Retinal pigment epithelial cell (primary cell): ENCODE measurements around the gene WWOX.

Experiments
- DNase-seq: peaks from one replicate; pipeline ENCODE4 v3.0.0-alpha.2; 2010; ENCODE audit warnings: low read depth
- H3K4me3 ChIP-seq: 2 replicates; pipeline ENCODE4 v1.5.1; 2011; ENCODE audit warnings: mild to moderate bottlenecking, low read length, control low read depth, moderate library complexity
- TF ChIP-seq, protein P1 (sequence below): conservative IDR thresholded peaks from 2 replicates; pipeline ENCODE4 v1.5.1; 2011; ENCODE audit warnings: low read depth, low read length, control low read depth, inconsistent platforms

WWOX gene

DNA sequence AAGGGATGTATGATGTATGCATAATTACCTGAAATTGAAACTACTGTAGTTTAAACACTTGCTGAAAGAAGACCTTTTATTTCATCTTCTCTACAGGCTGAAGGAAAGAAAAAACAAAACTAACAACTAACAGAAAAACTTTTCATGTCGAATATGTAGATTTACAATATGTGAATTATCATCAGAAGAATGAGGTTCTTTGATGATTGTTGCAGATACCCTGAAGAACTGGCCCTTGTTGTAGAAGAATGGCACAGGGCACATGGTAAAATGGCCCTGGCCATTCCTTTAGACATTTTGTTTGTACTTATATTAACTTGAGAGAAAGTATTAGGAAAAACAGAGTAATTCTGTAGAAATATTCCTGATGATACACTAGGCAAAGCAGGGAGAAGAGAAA lies 1057.3 kb downstream of the WWOX start:
- no peak overlapping the region for H3K4me3 ChIP-seq
- TF ChIP-seq, protein P1, sequence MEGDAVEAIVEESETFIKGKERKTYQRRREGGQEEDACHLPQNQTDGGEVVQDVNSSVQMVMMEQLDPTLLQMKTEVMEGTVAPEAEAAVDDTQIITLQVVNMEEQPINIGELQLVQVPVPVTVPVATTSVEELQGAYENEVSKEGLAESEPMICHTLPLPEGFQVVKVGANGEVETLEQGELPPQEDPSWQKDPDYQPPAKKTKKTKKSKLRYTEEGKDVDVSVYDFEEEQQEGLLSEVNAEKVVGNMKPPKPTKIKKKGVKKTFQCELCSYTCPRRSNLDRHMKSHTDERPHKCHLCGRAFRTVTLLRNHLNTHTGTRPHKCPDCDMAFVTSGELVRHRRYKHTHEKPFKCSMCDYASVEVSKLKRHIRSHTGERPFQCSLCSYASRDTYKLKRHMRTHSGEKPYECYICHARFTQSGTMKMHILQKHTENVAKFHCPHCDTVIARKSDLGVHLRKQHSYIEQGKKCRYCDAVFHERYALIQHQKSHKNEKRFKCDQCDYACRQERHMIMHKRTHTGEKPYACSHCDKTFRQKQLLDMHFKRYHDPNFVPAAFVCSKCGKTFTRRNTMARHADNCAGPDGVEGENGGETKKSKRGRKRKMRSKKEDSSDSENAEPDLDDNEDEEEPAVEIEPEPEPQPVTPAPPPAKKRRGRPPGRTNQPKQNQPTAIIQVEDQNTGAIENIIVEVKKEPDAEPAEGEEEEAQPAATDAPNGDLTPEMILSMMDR = no peak
- no peak for DNase-seq

DNA sequence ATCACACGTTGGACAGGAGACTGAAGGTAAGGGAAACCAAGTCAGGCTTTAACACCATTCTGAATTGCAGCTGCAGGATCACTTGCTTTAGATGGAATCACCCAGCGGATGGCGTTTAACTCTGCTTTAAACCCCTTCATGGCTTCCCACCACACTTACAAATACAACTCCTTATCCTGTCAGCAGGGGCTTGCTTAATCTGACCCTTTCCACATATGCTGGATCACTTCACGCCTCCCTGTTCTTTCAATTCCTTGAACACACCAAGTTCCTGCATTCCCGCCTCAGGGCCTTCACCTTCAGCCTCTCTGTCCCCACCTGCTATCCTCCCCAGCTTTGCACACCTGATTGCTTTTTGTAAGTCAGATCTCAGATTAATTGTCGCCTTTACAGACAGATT lies 1058.9 kb downstream of the WWOX start:
- TF ChIP-seq, protein P1 = no peak
- H3K4me3 ChIP-seq = no peak overlapping the region
- no peak for DNase-seq

DNA sequence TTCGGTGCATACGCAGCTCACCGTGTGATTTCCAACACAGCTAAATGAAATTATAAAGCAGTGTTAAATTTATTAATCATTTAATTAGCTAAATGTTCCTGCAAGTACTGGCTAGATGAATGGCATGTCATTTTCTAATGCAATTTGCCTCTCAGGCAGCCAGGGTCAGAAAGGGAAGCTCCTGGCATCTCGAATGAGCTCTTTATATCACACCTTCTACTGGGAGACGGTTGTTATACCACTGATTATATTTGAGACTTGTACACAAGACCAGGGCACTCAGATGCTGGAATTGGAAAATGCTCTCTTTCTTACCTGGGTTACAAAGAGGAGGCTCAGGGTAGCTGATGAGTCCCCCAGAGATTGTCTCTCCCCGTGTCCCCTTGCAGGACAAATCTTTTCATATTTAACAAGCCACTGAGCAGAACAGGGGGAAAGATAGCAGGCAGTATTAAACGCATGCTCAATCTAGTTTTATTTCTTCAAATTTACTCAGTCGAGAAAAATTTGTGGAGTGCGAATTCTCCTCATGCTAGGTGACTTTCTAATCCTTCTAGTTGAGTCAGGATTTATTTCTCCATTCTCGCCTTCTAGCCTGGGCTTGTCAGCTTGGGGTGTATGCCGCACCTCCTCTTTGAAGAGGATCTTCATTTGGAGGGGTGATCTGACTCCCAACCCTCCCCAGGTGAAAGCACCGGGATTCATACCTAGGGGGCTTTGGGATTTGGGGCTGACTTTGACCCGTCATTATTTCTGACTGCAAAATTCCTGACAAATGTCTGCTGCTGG lies 1060.0 kb downstream of the WWOX start:
- TF ChIP-seq, protein P1 = no peak
- H3K4me3 ChIP-seq = no peak overlapping the region
- no peak for DNase-seq

DNA sequence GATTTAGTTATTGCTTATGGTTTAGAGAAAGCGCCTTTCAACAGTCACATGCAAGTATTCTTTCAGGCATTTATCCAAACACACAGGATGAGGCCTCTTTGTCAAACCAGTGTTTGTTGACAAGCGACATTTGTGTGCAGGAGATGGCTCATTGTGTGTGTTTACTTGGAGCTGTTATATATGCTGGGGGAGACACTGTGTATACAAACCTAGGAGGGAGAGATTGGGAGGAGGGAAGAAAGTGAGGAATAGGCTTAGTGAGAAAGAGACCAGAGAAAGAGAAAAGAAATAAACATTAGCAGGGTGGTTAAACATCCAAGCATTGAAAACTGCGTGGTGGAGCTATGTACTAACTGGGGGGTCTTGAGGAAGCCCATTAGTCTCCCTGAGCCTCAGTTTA lies 1063.5 kb downstream of the WWOX start:
- H3K4me3 ChIP-seq = no peak overlapping the region
- no peak for DNase-seq
- TF ChIP-seq, protein P1 = no peak

DNA sequence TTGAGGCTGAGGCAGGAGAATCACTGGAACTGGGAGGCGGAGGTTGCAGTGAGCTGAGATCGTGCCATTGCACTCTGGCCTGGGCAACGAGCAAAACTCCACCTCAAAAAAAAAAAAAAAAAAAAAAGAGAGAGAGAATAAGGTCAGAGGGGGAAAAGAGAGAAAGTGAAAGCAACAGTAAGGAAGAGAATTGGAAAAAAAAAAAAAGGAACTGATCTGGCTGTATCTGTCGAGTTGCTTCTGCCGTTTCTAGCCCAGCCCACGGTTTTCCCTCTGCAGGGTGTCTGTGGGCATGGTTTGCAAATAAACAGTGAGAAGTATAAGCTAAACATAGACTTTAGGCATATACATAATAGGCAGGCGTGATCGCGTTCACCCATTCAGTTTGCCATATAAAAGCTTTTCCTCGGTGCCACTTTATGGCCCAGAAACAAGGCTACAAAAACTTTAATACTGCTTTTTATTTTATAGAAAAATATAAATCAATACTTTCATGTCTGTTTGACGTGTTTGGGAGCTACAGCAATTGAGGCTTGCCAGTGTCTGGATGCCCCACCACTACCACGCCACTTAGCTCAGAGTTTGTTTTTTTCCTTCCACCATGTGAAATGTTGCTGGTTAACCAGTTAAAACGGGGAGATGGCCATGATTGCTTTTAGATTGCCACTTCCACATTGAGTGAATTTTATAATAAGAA lies 1064.4 kb downstream of the WWOX start:
- DNase-seq = no peak
- TF ChIP-seq, protein P1 = no peak

DNA sequence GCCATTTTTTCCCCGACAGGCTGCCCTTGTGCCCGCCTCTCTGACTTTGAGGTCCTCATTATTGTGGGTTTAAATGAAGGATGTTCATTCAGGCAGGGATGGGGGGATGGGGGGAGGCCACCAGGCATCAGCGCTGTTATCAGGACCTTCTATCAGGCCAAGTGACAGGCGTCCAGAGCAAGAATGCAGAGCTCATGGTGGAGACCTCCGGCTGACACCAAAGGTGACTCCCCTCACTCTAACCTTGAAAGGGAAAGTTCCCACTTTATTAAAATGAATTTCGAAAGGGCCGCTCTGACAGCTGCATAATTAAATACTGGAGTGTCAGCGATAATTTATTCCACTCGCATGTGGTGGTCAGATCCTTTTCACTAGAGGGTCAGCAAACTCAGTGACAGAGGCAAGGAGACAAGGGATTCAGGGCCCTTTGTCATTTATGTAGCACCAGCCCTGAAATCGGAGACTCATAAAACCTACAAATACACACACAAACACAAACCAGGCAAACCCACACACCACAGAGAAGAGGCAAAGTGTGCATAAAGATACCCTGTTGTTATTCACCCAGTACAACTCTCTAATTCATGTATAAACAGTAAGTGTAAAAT lies 1065.0 kb downstream of the WWOX start:
- H3K4me3 ChIP-seq = no peak overlapping the region
- TF ChIP-seq, protein P1 = no peak
- no peak for DNase-seq

More for the DNA sequence above, 1064.4 kb downstream of the WWOX start:
- no peak overlapping the region for H3K4me3 ChIP-seq
